Measurements from ENCODE around the gene WSB2.

Gene WSB2

GRCh38 chr12:118044075-118044474 lies 16.9 kb downstream of the WSB2 start:
- POLR2A ChIA-PET: interaction anchor here (1.0 kb wide), 1 partner anchor 9 kb away, joined by 5 read pairs; no protein-coding TSS in a partner anchor
- no peak for DNase-seq (ENCODE audit: low read depth, low spot score)
- no peak overlapping the region for H3K4me3 ChIP-seq (ENCODE audit: low read depth, low read length)
- CTCF ChIA-PET: interaction anchor here (1.5 to 5.1 kb wide), 6 partner anchors 9 to 169 kb away, joined by 5 to 42 read pairs (median 6); partner anchors contain the start of gene VSIG10
- no peak for TF ChIP-seq CTCF (IDR thresholded peaks at IDR 0.05; ENCODE audit: insufficient read depth, low read length, missing control alignments)

- ChIA-PET POLR2A (no interaction called here), CTCF (no interaction called here)
- H3K4me3 ChIP-seq (ENCODE audit: low read depth, low read length): no peak overlapping the region
- DNase-seq (ENCODE audit: low read depth, low spot score): no peak
- TF ChIP-seq CTCF (IDR thresholded peaks at IDR 0.05; ENCODE audit: insufficient read depth, low read length, missing control alignments): no peak
These were observed 18.9 kb downstream of the WSB2 start for GRCh38 chr12:118042091-118042490.

GRCh38 chr12:118038137-118038536 lies 22.8 kb downstream of the WSB2 start:
- no peak overlapping the region for H3K4me3 ChIP-seq (ENCODE audit: low read depth, low read length)
- no peak for TF ChIP-seq CTCF (IDR thresholded peaks at IDR 0.05; ENCODE audit: insufficient read depth, low read length, missing control alignments)
- no peak for DNase-seq (ENCODE audit: low read depth, low spot score)
- ChIA-PET POLR2A (no interaction called here), CTCF (interaction anchor here (10.1 kb wide), 1 partner anchor 163 kb away, joined by 233 read pairs; no protein-coding TSS in a partner anchor)

GRCh38 chr12:118036672-118037411 lies 24.1 kb downstream of the WSB2 start:
- POLR2A ChIA-PET: no interaction called here
- TF ChIP-seq CTCF (IDR thresholded peaks at IDR 0.05; ENCODE audit: insufficient read depth, low read length, missing control alignments): no peak
- H3K4me3 ChIP-seq (ENCODE audit: low read depth, low read length): no peak overlapping the region
- DNase-seq (ENCODE audit: low read depth, low spot score): no peak
- CTCF ChIA-PET: interaction anchor here (0.9 to 10.1 kb wide), 6 partner anchors 9 to 179 kb away, joined by 3 to 233 read pairs (median 17); partner anchors contain the start of gene PEBP1

GRCh38 chr12:118035190-118036041 lies 25.6 kb downstream of the WSB2 start:
- no peak for DNase-seq (ENCODE audit: low read depth, low spot score)
- no peak overlapping the region for H3K4me3 ChIP-seq (ENCODE audit: low read depth, low read length)
- ChIA-PET POLR2A (interaction anchor here (1.7 kb wide), 1 partner anchor 9 kb away, joined by 5 read pairs; no protein-coding TSS in a partner anchor), CTCF (interaction anchor here (0.7 to 10.1 kb wide), 20 partner anchors 10 to 340 kb away, joined by 3 to 233 read pairs (median 4); partner anchors contain the start of gene RFC5)
- peak; percentile 13 for TF ChIP-seq CTCF (IDR thresholded peaks at IDR 0.05; ENCODE audit: insufficient read depth, low read length, missing control alignments)
